GM18867 (cell line): ENCODE measurements around the gene PLCB4.
"Not testable (repeated sequence)": the region's sequence is repeated elsewhere in the genome, so short reads cannot be mapped to it uniquely, and the experiment has no call there.

Experiments
- ATAC-seq: cut with Tn5 transposase; IDR thresholded peaks from one replicate; pipeline ENCODE4 v1.9.1; 2021; ENCODE audit warnings: mild to moderate bottlenecking, moderate library complexity; ENCODE audit not compliant: unreplicated experiment

PLCB4 gene

GRCh38 chr20:9140162-9140760, 71.4 kb downstream of the PLCB4 start:
- ATAC-seq = no peak

- no peak for ATAC-seq
These were observed 72.2 kb downstream of the PLCB4 start for GRCh38 chr20:9141070-9141469.

- ATAC-seq = no peak
These were observed 73.0 kb downstream of the PLCB4 start for GRCh38 chr20:9141921-9142320.

- no peak for ATAC-seq
These were observed 73.9 kb downstream of the PLCB4 start for GRCh38 chr20:9142809-9143208.

GRCh38 chr20:9143926-9144325, 75.0 kb downstream of the PLCB4 start:
- ATAC-seq = no peak

GRCh38 chr20:9144643-9145042, 75.8 kb downstream of the PLCB4 start:
- no peak for ATAC-seq

- ATAC-seq = no peak
These were observed 76.3 kb downstream of the PLCB4 start for GRCh38 chr20:9145142-9145541.

- ATAC-seq = no peak
These were observed 77.8 kb downstream of the PLCB4 start for GRCh38 chr20:9146649-9147048.

- no peak for ATAC-seq
These were observed 78.7 kb downstream of the PLCB4 start for GRCh38 chr20:9147547-9148024.

GRCh38 chr20:9148291-9148690, 79.4 kb downstream of the PLCB4 start:
- no peak for ATAC-seq

GRCh38 chr20:9149087-9149486, 80.2 kb downstream of the PLCB4 start:
- ATAC-seq = no peak

- no peak for ATAC-seq
These were observed 80.9 kb downstream of the PLCB4 start for GRCh38 chr20:9149796-9150195.

- no peak for ATAC-seq
These were observed 81.8 kb downstream of the PLCB4 start for GRCh38 chr20:9150679-9151078.

GRCh38 chr20:9152139-9152538, 83.3 kb downstream of the PLCB4 start:
- not testable (repeated sequence) for ATAC-seq

GRCh38 chr20:9154464-9155024, 85.7 kb downstream of the PLCB4 start:
- no peak for ATAC-seq

- ATAC-seq = no peak
These were observed 87.8 kb downstream of the PLCB4 start for GRCh38 chr20:9156529-9157280.

GRCh38 chr20:9160331-9160730, 91.4 kb downstream of the PLCB4 start:
- no peak for ATAC-seq

GRCh38 chr20:9160757-9161156, 91.9 kb downstream of the PLCB4 start:
- ATAC-seq = no peak

GRCh38 chr20:9161311-9161710, 92.4 kb downstream of the PLCB4 start:
- ATAC-seq = no peak

GRCh38 chr20:9163251-9163650, 94.4 kb downstream of the PLCB4 start:
- ATAC-seq = no peak

- no peak for ATAC-seq
These were observed 95.1 kb downstream of the PLCB4 start for GRCh38 chr20:9163995-9164394.

GRCh38 chr20:9165261-9165660, 96.4 kb downstream of the PLCB4 start:
- ATAC-seq = no peak
